Fibroblast of skin of right biceps (primary cell): ENCODE data around the gene PPP4R3B.

Source experiments
- DNase-seq: peaks from one replicate; pipeline ENCODE4 v3.0.0-alpha.2; 2013

PPP4R3B gene

GRCh38 chr2:55511508-55512124 lies 105.8 kb downstream of the PPP4R3B start:
- peak; percentile 43 for DNase-seq

GRCh38 chr2:55502590-55503141 lies 114.8 kb downstream of the PPP4R3B start:
- DNase-seq = no peak

GRCh38 chr2:55500025-55500424 lies 117.4 kb downstream of the PPP4R3B start:
- peak; percentile 57 for DNase-seq

DNA sequence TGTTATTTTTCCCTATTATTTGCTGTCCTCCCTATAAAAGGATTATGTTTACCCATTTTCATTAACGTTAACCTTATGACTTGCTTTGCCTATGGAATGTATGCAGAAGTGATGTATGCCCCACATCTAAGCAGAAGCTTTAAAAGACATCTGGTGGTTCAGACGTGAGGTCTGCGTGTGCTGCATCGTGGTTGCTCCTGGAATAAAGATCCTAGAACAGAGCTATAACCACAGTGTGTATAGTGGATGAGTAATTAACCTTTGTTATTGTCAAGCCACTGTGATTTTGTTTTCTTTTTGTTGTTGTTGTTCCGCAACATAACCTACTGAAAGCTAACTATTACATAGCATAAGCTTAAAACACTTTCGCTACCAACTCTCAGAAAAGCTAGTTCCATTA lies 118.8 kb downstream of the PPP4R3B start:
- no peak for DNase-seq
